HG02970 (cell line): Measurements from ENCODE around the gene COMT.

ENCODE experiments used
- ATAC-seq: cut with Tn5 transposase; IDR thresholded peaks from one replicate; pipeline ENCODE4 v1.9.1; 2021; ENCODE audit warnings: mild to moderate bottlenecking, moderate library complexity, moderate number of reproducible peaks; ENCODE audit not compliant: unreplicated experiment, low FRiP score

COMT gene

DNA sequence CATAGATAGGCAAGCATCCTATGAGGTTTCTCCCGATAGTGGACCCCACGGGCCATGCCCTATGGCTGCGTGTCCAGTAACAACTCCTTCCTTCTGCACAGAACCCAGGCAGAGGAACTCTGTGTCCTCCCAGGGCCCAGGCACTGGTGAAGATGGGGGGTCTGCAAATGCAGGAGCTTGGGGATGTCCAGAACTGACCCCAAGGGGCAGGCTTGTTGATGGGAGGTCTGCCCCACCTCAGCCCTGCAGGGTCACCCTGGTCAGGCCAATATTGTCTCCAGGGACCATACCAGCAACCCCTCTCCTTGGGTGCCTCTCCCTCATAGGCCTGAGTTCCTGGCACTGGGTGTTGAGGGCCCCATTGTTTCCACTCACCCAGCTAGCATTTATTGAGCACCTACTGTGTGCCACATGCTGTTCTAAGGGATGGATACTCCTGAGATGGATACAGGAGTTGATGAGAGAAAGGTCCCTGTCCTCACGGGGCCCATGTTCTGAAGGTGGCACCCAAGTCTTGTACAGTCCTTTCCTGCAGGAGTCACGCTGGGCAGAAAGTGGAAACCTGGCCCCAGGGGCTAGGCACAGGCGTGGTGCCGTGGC lies 26.4 kb downstream of the COMT start:
- no peak for ATAC-seq

- no peak for ATAC-seq
Measured at GRCh38 chr22:19968450-19968891, 26.9 kb downstream of the COMT start.

DNA sequence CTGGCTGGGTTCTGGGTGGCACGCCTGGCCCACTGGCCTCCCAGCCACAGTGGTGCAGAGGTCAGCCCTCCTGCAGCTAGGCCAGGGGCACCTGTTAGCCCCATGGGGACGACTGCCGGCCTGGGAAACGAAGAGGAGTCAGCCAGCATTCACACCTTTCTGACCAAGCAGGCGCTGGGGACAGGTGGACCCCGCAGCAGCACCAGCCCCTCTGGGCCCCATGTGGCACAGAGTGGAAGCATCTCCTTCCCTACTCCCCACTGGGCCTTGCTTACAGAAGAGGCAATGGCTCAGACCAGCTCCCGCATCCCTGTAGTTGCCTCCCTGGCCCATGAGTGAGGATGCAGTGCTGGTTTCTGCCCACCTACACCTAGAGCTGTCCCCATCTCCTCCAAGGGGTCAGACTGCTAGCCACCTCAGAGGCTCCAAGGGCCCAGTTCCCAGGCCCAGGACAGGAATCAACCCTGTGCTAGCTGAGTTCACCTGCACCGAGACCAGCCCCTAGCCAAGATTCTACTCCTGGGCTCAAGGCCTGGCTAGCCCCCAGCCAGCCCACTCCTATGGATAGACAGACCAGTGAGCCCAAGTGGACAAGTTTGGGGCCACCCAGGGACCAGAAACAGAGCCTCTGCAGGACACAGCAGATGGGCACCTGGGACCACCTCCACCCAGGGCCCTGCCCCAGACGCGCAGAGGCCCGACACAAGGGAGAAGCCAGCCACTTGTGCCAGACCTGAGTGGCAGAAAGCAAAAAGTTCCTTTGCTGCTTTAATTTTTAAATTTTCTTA lies 27.8 kb downstream of the COMT start:
- ATAC-seq, result no peak

GRCh38 chr22:19970031-19970478 lies 28.5 kb downstream of the COMT start:
- ATAC-seq, result no peak

GRCh38 chr22:19970479-19971275 lies 29.1 kb downstream of the COMT start:
- ATAC-seq, result no peak

DNA sequence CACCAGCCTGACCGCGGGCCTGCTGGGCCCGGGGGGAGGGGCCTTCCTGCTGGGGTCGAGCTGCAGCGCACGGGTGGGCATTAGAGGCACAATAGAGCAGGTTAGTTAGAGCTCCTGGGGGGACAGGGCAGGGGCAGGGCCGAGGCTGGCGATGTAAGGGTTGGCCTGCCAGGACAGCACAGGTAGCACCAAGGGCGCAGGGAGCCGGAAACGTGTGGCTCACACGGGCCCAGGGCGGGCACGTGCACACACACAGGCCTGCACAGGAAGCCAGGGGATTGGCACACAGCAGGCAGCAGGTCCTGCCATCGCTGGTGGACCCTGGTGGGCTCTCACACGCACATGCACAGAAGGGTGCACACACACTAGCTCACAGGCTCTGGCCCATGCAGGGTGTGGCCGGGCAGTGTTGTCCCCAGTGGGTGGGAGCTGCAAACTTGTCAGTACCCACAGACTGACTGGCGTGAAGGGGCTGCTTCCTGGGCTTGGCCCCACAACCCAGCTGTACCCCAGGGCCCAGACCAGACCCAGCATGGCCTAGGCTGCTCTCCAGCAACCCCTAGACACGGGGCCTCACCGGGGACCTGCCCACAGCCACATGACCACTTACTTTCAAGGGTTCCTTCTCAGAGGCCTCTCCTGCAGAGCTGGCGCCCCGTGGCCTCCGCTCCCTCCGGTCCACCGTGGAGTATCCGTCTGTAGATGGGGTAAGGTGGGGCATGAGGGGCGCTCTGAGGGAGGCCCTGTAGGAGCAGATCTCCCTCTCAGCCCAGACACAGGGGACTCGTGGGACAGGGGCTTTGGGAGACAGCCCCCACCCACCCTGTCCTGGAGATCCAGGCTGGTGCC lies 29.9 kb downstream of the COMT start:
- ATAC-seq, result no peak

DNA sequence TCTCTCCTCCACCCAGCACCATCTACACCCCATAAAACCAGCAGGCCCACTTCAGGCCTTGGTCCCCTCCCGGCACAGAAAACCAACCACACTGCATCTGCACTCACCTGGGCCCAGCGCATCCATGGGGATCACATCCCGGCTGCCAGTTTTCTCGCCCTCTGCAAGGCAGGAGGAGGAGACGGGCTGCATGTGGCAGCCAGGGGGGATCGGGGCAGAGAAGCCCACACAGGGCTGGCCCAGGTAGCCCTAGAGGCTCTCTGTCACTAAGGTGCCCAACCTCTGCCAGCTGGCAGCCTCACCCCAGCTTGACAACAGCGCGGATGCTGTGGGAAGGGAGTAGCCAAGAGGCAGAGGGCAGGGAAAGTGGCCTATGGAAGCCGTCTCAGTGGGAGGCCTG lies 30.7 kb downstream of the COMT start:
- no peak for ATAC-seq

- ATAC-seq, result no peak
Measured at GRCh38 chr22:19972652-19973550, 31.3 kb downstream of the COMT start.

DNA sequence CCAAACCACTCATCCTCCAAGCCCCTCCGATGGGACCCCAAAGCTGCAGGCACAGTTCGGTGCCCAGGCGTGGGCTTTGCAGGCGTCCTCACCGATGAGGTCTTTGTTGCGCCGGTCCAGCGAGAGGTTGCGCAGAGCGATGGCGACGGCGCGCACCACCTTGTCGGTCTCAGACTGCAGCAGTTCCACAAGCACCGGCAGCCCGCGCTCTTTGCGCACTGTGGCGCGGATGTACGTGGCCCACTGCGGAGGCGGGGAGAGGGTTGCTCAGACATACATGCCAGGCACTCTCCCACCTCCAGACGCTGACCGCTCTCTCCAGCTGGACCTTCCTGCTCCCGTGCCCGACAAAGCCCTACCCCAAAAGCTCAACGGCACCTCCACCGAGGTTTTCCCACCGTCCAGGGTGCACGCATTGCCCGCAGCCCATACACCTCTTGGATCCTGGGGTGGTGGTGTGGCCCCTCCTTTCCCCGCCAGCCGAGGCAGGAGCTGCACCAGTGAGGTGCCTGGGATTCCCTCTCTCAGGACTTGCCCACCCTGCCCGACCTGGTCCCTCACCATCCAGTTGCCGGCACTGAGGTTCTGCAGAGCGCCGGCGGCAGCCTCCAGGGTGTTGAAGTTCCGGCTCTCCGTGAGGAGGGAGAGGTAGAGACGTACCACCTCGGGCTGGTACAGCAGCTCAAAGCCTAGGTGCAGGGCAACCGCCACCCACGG lies 32.1 kb downstream of the COMT start:
- no peak for ATAC-seq

DNA sequence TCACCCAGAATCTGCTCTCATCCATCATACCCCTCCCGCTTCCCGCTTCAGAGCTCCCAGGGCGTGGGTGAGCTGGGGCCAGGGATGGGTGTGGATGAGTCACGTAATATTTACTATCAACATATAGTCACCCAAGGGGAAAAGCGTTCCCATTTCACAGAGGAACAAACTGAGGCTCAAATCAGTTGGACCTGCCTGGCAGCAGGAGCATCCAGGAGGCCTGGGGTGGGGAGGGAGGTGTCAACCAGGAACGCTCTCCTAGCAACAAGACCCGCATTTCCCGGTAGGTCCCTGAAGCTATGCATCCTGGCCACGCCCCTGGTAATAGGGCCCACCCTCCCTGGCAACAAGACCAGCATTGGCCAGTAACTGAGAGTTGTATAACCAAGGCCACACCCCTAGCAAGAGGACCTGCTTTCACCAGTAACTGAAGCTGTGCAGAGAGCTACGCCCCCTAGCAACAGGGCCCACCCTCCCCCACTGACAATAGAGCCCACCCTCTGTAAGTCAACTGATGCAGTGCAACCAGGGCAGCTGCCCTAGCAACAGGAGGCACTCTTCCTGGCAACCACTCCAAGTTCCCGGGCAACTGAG lies 32.8 kb downstream of the COMT start:
- ATAC-seq, result no peak

DNA sequence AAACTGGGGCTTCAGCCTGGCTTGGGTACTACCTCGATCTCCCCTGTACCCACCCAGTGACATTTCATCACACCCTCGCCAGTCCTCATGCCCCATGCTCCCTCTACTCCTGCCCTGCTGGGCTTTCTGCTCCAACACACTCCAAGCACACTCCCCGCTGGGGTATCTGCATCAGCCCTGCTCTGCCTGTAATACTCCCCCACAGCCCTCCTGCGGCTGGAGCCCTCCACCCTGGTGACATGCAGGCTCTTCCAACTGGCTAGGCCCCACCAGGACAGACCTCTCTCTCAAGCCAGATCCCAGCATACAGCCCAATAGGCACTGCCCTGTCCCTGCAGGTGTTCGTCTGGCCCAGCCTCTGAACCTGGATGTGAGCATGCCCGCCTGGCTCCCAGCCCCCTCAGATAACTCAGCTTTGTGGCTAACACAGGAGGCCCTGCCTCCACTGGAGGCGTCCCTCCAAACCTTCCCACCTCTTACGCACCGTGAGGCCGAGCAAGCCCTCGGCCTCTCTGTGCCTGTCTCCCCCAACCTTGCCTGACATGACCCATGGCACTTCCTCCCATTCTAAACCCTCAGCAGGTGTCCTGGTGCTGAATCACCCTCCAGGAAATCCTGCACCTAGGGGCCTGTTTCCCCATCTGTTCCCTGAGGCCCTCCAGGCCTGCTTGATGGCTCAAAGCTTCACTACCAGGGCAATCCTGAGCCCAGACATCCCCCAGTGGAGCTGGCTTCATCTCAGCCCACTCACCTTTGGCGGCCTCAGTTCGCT lies 33.5 kb downstream of the COMT start:
- no peak for ATAC-seq

- no peak for ATAC-seq
Measured at GRCh38 chr22:19975707-19976035, 34.1 kb downstream of the COMT start.

- ATAC-seq, result no peak
Measured at GRCh38 chr22:19976671-19977070, 35.1 kb downstream of the COMT start.

DNA sequence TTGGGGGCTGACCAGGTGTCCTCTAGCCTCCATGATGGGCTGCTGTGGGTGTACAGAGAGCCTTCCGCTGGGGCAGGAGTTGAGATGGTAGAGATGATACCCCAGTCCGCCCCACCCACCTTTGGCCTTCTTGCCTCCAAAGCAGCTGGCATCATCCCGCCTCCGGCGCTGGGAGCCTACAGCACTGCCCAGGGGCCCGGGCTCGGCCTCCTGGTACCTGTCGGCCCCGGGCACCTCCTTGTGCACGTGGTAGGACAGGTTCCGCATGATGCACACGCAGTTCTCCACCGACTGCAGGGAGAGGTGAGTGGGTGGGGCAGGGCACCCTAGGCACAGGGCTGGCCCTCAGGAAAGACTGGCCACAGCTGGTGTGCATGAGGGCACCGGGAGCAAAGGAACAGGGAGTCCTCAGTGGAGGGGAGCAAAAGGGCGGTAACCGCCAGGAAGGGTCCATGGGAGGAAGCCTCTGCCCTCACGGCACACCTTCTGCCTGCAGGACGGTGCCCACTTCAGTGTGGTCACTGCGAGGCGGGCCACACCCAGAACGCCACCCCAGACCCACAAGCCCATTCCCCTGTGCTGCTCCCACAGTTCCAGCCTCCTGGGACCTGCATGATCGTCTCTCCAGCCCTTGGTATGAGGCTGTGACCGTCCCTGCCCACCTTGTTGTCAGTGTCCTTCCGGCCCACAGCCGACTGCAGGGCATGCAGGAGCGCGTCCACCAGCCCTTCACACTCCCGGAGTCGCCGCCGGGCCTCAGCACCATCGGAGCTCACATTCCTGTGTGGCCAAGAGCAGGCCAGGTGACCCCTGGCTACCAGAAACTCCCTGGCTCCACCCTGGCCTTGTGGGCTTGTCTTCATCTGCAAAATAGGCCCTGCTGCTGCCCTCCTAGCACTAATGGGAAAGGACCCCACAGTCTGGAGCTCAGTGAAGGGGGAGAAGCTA lies 36.0 kb downstream of the COMT start:
- no peak for ATAC-seq

DNA sequence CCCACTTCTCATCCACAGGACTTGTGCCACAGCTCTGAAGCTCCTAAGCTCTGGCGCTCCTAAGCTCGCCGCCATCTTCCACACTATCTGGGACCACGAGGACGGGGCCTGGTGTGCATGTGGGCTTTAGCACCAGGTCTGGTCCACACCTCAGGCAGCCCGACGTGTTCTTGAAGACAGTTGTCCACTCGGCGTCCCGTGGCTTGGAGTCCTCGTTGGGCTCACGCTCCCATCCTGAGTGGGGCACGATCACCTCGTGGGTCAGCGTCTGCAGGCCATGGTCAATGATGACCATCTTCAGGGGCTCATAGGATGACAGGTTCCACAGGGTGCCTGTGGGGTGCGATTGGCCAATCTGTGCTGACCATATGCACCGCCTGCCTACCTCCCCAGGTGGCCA lies 37.2 kb downstream of the COMT start:
- ATAC-seq, result no peak

GRCh38 chr22:19979712-19980493 lies 38.3 kb downstream of the COMT start:
- ATAC-seq, result no peak
